Measurements from ENCODE around the gene RASAL3.
"Not testable (repeated sequence)": the region's sequence is repeated elsewhere in the genome, so short reads cannot be mapped to it uniquely, and the experiment has no call there.

Gene RASAL3

DNA sequence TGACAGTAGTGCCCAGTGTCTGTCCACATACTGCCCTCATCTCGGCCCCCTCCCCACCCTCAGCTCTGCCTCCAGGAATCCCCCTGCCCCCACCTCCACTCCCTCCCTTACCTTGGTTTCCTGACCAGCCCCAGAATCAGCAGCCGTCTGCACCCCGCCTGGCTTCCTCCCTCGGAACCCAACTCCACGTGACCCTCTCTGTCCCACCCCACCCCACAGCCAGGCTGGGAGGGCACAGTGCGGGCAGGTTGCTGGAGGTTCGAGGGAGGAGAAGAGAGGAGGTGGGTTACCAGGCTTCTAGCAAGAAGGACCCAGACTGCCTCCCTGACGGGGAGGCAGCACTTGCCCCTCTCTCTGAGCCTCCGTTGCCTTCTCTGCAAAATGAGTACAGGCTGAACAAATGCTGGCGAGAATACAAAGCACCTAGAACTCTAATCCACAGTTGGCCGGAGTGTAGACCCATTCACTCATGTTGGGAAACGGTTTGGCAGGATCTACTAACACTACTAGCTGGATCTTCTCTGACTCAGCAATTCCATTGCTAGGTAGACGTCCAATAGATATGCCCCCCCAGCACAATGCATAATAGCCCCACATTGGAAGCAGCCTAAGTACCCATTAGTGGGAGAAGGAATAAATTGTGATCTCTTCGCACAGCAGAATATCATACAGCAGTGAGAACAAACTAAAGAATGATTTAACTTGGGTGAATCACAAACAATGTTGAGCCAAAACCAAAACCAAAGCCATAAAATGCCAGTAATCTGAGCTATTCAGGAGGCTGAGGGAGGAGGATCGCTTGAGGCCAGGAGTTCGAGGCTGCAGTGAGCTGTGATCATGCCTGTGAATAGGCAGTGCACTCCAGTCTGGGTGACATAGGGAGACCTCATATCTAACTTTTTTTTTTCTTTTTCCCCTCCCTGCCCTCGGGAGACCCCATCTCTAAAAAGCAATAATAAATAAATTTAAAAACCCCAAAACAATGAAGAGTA lies at the start of gene RASAL3:
RASAL3 (minus strand) TSS at position 151 of the 992 bp plus-strand sequence. CDS start 186 bp downstream, outside the sequence.
- DNase-seq: peak in 1 of 2 donors; percentile 78

DNA sequence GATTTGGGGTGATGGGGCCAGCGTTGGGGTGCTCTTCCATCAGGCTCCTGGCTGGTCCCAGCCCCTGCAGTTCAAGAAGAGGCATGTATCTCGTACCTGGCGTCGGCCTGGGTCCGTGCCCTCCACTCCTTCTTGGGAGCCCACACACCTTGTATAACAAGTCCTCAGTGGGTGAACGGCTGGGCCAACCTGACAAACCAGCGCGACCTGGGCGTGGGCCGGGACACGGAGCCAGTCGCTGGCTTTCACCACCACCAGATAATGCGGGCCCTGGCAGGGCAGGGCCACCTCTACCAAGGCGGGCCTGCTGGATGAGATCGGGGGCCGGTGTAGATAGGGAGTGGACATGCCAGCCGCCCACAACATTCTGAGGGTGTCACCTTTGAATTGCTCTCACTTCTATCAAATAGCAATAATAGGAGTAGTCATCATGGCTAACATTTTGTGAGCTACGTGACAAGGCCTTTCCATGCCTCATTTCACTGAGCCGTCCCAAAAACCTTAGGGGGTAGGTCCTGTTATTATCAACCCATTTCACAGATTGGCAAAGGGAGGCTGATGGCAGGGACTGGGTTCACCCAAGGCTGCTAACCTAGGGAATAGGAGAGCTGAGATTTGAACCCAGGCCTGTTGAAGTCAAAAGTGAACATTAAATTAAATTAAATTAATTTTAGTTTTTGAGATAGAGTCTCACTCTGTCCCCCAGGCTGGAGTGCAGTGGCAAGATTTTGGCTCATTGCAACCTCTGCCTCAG lies 47.5 kb upstream of the RASAL3 start:
- DNase-seq: no peak

DNA sequence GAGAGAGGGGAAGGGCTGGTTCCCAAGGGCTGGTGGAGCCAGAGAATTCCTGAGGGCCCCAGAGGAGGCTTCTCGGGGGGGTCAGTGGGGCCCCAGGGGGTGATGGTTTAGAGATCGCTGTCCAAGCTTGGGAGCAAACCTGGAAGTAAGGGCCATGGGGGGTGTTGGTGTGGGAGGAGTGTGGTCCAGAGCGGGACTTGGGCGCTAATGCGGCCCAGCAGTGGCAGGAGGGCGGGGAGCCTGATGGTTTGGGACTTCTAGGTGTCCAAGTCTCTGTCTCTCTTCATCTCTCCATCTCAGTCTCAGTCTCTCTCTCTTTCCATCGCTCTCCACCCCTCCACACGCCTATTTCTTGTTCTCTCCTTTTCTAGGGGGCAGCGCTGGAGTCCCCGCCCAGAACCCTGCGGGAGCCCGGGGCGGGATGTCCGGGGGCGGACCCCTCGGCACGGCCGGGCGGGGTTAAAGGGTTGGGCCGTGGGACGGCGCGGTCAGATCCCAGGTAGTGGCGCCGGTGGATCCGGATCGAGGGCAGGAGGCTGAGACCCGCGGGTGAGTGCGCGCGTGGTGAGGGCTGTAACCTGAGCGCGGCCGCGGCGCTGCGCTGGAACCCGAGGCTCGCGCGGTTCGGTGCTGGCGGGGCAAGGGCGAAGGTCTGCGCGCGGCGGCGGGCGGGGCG lies 43.8 kb upstream of the RASAL3 start, which contains the start of gene CYP4F22:
CYP4F22 (plus strand) TSS at position 491 of the 676 bp plus-strand sequence. CDS start 16,812 bp downstream, outside the sequence.
- DNase-seq: no peak

DNA sequence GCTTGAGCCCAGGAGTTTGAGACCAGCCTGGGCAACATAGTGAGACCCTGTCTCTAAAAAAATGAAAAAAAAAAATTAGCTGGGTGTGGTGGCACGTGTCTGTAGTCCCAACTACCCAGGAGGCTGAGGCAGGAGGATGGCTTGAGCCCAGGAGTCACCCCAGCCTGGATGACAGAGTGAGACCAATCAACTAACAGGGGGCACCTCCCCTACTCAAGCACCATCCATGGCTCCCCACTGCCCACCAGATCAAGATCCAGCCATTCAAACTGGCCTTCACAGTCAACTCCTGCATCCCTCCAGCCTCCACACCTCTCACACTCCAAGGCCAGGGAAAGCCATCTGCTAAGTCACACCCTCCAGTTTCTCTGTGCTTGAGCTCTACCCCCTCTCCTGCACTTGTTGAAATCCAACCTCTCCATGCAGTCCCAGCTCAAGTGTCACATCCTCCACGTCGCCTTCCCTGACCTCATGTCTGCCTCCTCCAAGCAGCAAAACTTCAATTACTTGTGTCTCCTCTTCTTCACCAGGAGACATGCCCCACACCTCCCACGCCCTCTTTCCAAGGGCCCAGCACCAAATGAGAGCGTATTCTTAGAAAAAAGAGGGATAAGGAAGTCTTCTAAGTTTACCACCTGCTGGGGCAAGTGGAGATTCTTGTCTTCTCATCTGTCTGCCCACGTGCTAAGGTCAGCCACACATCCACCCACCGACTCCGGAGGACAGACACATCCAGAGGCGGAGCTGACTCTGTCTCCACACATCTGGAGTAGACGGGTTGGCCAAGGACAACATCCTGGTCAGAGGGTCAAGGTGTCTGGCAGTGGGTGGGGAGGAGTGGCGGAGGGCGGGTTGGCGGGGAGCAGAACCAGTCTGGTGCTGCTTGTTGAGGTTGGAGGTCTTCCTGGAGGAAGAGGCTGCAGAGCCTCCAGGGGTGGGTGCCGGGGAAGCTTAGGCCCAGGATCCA lies 43.0 kb upstream of the RASAL3 start:
- no peak for DNase-seq

DNA sequence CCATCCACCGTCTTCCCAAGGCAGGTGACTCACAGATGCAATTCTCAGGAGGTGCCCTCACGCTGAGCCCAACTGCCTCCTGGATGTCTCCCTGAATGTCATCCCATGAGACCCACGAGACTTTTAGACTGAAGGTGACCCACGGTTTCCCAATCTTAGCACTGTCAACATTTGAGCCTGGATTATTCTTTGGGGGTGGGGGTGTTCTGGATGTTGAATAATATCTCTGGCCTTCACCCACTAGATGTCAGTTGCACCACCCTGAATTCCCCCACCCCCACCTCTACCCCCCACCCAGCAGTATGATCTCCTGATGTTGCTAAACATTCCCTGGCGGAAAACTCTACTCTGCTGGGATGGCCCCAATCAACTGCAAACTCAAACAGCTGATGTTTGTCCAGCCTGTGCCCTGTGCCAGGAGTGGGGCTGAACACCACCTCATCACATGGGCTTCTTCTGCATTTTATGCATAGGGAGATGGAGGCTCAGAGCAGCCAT lies 41.8 kb upstream of the RASAL3 start:
- no peak for DNase-seq

DNA sequence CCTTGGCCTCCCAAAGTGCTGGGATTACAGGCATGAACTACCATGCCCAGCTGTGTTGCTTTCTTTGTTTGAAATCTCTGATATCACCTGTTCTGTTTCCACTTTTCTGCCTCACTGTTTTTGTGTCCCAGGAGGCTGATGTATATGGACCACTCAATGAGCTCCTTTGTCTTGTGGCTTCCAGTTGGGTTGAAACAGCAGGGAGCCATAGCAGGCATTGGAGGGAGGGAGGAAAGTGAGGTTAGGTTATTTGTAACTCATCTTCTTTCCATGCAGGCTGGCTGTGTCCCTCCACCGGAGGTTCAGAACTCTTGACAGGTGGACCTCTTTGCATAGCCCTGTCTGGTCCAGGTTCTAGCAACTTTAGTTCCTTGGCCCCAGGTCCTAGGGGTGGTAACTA lies 37.9 kb upstream of the RASAL3 start:
- DNase-seq: no peak

DNA sequence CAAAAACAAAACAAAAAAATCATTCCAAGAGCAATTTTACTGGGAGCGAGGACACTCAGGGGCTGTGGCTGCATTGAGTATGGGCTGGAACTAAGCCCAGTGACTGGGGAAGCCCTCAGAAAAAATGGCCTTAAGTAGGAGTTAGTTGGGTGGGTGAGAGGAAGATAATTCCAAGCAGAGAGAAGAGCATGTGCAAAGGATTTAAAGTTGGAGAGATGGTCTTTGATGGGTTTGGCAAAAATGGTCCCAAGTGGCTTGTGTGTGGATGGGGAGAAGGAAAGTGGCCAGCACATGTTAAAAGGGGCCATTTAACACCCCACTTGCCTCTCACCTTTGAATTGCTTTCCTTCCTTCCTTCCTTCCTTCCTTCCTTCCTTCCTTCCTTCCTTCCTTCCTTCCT lies 37.3 kb upstream of the RASAL3 start:
- DNase-seq: no peak

DNA sequence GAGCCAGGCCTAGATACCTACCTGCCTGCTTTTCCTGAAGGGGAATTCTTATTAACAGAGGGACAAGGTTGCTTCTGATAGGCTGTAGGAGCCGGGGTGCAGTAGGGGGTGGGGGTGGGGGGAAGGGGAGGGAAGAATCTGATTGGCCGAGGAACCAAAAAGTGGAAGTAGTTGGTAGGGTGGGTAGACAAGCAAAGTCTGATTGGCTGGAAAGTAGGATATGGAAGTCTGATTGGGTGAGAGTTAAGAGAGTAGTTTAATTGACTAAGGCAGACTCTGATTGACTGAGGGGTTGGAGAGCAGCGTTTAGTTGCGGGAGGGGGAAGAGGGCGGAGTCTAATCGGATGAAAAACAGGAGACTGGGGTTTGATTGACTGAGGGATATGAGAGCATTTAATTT lies 34.6 kb upstream of the RASAL3 start:
- no peak for DNase-seq

DNA sequence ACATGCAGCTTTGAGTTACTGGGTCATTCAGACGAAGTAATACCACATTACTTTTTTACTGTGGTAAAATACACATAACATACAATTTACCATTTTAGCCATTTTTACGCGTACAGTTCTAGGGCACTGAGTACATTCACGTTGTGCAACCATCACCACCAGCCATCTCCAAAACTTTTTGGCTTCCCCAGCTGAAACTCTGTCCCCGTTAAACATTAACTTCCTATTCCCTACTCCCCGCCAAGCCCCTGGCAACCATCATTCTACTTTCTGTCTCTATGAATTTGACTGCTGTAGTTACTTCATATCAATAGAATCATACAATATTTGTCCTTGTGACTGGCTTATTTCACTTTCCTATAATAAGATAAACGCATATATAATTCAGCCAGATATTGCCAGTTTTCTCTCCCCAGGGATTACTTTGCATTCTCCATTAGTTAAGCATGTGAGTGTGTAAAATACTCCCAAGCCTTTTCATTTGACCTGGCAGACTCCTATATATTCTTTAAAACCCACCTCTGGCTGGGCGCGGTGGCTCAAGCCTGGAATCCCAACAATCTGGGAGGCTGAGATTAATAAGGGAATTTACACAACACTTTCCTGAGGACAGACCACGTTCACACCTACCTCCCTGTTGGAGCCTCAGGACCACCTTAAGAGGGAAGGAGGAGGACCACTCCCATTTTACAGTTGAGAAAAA lies 34.0 kb upstream of the RASAL3 start:
- no peak for DNase-seq

DNA sequence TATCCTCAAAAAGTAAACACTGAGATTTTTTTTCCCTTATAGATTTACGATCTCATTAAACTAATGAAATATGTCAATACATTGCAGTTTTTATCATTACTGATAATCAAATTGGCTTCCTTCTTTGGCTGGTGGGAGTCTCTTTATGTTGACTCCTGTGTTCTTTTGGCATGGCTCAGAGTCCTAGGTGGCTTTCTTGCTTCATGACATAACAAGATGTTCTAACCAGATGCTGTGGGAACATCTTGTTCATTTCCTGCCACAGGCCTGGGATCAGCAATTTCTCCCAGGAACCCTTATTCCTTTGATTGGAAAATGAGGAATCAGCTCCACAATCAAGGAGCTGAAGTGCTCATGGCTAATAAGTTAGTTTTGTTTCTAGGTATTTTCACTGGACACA lies 30.8 kb upstream of the RASAL3 start:
- no peak for DNase-seq

DNA sequence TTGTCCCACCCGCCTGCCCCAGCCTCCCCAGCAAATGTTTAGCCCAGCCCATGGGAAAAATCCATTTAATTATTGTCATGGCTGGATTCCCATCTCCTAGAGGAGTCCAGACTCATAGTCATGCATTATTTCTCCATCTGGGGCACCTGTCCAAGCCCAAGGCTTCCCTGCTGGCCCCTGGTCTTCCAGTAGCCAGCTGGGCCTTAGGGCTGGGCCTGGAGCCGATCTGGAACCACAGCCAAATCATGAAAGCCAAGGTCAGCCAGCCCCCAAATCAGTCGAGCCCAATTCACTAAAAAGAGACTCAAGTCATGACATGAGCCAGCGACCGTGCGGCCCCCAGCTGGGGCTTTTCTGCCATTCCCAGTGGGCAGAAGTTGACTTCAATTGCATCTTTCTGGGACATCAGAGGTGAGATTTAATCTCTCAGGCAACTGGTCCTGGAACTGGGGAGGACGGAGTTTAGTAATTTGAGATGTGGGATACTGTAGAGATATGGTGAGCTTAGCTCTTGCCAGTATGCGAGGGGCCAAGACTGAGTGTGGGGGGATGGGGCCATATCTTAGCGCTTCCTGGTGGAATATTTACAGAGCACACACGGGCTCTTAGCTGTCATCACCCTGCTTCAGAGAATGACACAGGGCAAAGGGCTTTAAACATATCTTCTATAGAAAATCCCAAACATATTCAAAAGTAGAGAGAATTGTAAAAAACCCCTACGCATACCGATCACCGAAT lies 24.3 kb upstream of the RASAL3 start:
- no peak for DNase-seq

DNA sequence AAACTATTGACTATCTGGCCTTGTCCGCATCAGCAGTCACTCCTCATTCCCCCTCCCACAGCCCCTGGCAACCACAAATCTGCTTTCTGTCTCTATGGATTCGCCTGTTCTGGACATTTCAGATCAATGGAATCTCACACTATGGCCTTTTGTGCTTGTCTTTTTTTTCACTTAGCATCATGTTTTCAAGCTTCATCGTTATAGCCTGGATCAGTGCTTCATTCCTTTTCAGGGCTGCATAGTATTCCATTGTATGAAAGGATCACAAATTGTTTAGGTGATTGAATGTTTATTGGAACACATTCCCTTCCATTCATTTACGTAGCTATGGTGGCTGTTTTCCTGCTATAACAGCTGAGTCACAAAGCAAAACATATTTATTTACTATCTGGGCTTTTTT lies 22.7 kb upstream of the RASAL3 start:
- DNase-seq: no peak

DNA sequence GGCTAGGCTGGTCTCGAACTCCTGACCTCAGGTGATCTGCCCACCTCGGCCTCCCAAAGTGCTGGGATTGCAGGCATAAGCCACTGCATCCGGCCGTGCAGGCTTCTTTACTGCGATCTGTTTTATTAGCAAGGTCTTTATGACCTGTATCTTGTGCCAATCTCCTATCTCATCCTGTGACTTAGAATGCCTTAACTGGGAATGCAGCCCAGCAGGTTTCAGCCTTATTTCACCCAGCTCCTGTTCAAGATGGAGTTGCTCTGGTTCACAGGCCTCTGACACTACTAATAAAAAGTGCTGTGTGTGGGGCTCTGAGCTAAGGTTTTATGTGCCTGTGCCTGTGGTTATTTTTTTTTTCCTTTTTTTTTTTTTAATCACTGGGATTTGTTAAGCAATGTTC lies 21.4 kb upstream of the RASAL3 start:
- DNase-seq: not testable (repeated sequence)

DNA sequence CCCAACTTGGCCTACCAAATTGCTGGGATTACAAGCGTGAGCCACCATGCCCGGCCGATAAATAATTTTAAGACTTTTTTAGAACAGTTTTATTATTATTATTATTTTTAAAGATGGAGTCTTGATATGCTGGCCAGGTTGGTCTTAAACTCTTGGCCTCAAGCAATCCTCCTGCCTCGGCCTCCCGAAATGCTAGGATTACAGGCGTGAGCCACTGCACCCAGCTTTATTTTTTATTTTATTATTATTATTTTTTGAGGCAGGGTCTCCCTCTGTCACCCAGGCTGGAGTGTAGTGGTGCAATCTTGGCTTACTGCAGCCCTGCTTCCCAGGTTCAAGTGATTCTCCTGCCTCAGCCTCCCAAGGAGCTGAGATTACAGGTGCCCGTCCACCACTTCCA lies 16.7 kb upstream of the RASAL3 start:
- not testable (repeated sequence) for DNase-seq

DNA sequence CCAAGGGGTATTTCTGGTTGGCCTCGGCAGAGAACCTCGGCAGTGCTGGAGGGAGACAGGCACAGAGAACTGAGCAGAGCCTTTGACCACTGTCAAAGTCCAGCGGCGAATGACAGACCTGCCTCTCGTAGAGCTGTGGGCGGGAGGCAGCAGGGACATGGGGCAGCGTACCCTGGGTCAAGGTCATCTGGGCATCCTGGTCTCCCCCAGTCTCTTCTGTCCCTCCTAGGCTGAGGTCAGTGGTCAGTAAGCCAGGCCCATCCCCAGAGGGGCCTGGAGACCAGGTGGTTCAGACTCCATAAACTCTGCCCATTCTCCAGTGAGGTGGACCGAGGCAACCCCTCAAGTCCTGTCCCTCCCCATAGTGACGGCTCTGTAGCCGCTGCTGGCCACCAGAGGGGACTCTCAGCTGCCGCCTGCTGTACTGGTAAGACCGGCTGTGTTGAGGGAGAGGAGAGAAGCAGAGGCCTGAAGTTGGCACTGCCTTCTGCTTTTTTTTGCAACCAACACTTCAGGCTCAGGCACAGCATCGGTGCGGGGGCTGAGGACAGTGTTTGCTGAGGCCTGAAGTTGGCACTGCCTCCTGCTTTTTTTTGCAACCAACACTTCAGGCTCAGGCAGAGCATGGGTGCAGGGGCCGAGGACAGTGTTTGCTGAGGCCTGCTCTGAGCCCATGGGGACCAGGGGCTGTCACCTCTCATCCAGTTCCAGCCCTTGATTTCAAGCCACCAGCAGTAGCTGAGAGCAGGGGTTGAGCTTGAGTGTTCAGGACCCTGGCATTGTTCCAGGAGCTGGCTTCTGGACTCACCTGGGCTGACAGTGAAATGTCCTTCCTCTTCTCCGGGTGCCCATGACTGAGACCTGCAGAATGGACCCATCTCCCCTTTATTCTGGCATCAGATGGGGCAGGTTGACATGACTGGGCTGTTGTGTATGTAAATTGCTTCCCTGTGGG lies 15.3 kb upstream of the RASAL3 start, which contains the start of gene PGLYRP2:
PGLYRP2 (minus strand) TSS at position 111 of the 955 bp plus-strand sequence. CDS start 130 bp downstream, outside the sequence.
- DNase-seq: peak in 1 of 2 donors; percentile 70

DNA sequence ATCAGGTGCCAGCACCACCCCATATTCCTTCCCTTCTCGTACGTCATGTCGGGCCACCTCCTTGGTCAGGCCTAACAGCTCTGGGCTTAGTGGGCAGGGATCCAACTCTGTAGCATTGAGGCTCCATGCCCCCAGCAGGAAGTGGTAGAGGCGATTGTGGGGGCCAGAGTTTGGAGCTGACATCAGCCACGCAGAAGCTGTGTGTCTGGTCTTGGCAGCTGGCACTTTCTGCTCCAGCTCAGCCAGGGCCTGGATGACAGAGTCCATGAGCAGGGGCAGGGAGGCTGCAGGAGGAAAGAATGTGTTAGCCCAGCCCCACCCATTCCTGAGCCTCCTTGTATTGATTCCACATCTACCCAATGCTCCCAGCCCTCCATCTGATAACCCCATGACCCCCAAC lies 12.0 kb upstream of the RASAL3 start:
- DNase-seq: no peak

DNA sequence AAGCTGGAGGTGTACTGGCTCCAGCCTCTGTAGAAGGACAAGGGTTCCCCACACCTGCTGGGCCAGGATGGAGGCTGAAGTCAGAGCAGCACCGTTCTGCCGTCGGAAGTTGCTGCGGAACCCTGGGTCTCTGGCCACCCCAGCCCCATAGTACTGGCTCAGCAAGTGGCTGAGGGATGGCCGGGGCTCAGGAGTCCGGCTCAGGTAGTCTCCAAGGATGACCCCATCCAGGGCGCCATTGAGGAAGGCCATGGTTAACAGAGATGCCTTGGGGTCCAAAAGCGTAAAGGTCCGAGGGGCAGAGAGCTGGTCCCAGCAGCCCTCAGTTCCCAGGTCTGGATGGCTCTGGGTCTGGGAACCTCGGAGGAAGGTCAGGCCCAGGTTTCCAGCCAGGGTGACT lies 11.3 kb upstream of the RASAL3 start:
- no peak for DNase-seq

DNA sequence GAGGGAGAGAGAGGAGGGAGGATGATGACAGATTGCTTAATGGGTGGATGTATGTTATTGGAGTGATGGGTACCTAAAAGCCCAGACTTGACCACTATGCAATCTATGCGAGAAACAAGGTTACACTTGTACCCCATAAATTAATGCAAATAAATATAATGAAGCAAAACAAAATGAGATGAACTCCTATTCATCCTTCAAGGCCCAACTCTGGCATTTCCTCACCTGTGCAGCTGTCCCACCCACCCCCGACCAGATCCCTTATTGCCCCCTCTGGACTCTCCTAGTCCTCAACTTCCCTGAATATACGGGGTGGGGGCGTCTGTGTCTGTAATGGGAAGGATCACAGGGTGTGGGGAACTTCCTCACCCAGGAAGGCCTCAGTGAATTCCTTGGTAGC lies 10.8 kb upstream of the RASAL3 start:
- no peak for DNase-seq

DNA sequence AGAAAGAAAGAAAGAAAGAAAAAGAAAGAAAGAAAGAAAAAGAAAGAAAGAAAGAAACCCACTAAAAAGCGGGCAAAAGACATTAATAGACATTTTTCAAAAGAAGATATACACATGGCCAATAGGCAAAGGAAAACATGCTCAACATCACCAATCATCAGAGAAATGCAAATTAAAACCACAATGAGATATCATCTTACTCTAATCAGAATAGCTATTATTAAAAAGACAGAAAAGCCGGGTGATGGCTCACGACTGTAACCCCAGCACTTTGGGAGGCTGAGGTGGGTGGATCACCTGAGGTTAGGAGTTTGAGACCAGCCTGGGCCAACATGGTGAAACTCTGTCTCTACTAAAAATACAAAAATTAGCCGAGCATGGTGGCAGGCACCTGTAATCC lies 9.5 kb upstream of the RASAL3 start:
- DNase-seq: not testable (repeated sequence)
